ENCODE results near the gene SLIT3. TPM values are rescaled to one million over a fixed set of nuclear protein-coding genes. Genes with fewer than 3 reads are reported as not detected.

The SLIT3 gene
- total RNA-seq, 1 experiment from 2014 or later: 0.44 TPM

- intact Hi-C loops (cut with micrococcal nuclease): no loop called here
- Histone ChIP-seq H3K36me3 (ENCODE audit: low read depth, low read length) (no peaks in the 10 kb centered on the region), H3K27ac (ENCODE audit: low read length) (no peak overlapping the region), H4K20me1 (ENCODE audit: low read length) (no peaks in the 10 kb centered on the region), H2AFZ (ENCODE audit: low read length) (no peak overlapping the region), H3K4me2 (ENCODE audit: low read length) (no peak overlapping the region), H3K9me3 (ENCODE audit: low read length) (no peaks in the 10 kb centered on the region), H3F3A (ENCODE audit: low read length, unreplicated experiment) (no peaks in the 10 kb centered on the region), H3K27me3 (ENCODE audit: low read length) (peaks cover 29% of the 10 kb centered on the region), H3K4me3 (ENCODE audit: low read length) (no peak overlapping the region), H3K9me2 (replicated peaks; ENCODE audit: low read length) (no peaks in the 10 kb centered on the region), H3K79me2 (ENCODE audit: low read length) (no peaks in the 10 kb centered on the region), H3K9ac (ENCODE audit: low read length) (no peak overlapping the region), H3K4me1 (ENCODE audit: insufficient read depth, low read length) (no peaks in the 10 kb centered on the region)
- BruUV-seq (replicated peaks): no TSS peak
- CTCF ChIA-PET: no interaction called here
- DNase-seq (no peak), ATAC-seq (no peak)
- TF ChIP-seq EZH2phosphoT487 (IDR thresholded peaks at IDR 0.05; ENCODE audit: borderline replicate concordance, low read length): no peak
- TF ChIP-seq CTCF (conservative IDR thresholded peaks at IDR 0.05; ENCODE audit: low read depth, low read length): no peak
- TF ChIP-seq EZH2 (IDR thresholded peaks at IDR 0.05; ENCODE audit: low read length, unreplicated experiment): no peak
- POLR2A ChIA-PET (ENCODE audit: unreplicated experiment): no interaction called here
Observed at GRCh38 chr5:168941901-168942300, 359.0 kb downstream of the SLIT3 start.

- intact Hi-C loops (cut with micrococcal nuclease): no loop called here
- no peak for TF ChIP-seq EZH2 (IDR thresholded peaks at IDR 0.05; ENCODE audit: low read length, unreplicated experiment)
- no peak for TF ChIP-seq EZH2phosphoT487 (IDR thresholded peaks at IDR 0.05; ENCODE audit: borderline replicate concordance, low read length)
- no peak for TF ChIP-seq CTCF (conservative IDR thresholded peaks at IDR 0.05; ENCODE audit: low read depth, low read length)
- Histone ChIP-seq H3K36me3 (ENCODE audit: low read depth, low read length) (no peaks in the 10 kb centered on the region), H3K9me3 (ENCODE audit: low read length) (no peaks in the 10 kb centered on the region), H2AFZ (ENCODE audit: low read length) (no peak overlapping the region), H3K27me3 (ENCODE audit: low read length) (peaks cover 31% of the 10 kb centered on the region), H3F3A (ENCODE audit: low read length, unreplicated experiment) (no peaks in the 10 kb centered on the region), H3K9me2 (replicated peaks; ENCODE audit: low read length) (no peaks in the 10 kb centered on the region), H4K20me1 (ENCODE audit: low read length) (no peaks in the 10 kb centered on the region), H3K4me3 (ENCODE audit: low read length) (no peak overlapping the region), H3K4me1 (ENCODE audit: insufficient read depth, low read length) (no peaks in the 10 kb centered on the region), H3K9ac (ENCODE audit: low read length) (no peak overlapping the region), H3K79me2 (ENCODE audit: low read length) (no peaks in the 10 kb centered on the region), H3K27ac (ENCODE audit: low read length) (no peak overlapping the region), H3K4me2 (ENCODE audit: low read length) (no peak overlapping the region)
- DNase-seq: no peak
- ChIA-PET CTCF (no interaction called here), POLR2A (ENCODE audit: unreplicated experiment) (no interaction called here)
- ATAC-seq: no peak
- no TSS peak for BruUV-seq (replicated peaks)
Observed at GRCh38 chr5:168940712-168941111, 360.2 kb downstream of the SLIT3 start.

- Histone ChIP-seq H3K36me3 (ENCODE audit: low read depth, low read length) (no peaks in the 10 kb centered on the region), H3F3A (ENCODE audit: low read length, unreplicated experiment) (no peaks in the 10 kb centered on the region), H3K79me2 (ENCODE audit: low read length) (no peaks in the 10 kb centered on the region), H3K4me1 (ENCODE audit: insufficient read depth, low read length) (no peaks in the 10 kb centered on the region), H3K27me3 (ENCODE audit: low read length) (peaks cover 31% of the 10 kb centered on the region), H2AFZ (ENCODE audit: low read length) (no peak overlapping the region), H4K20me1 (ENCODE audit: low read length) (no peaks in the 10 kb centered on the region), H3K9me3 (ENCODE audit: low read length) (no peaks in the 10 kb centered on the region), H3K27ac (ENCODE audit: low read length) (no peak overlapping the region), H3K4me3 (ENCODE audit: low read length) (no peak overlapping the region), H3K4me2 (ENCODE audit: low read length) (no peak overlapping the region), H3K9ac (ENCODE audit: low read length) (no peak overlapping the region), H3K9me2 (replicated peaks; ENCODE audit: low read length) (no peaks in the 10 kb centered on the region)
- DNase-seq: no peak
- intact Hi-C loops (cut with micrococcal nuclease): no loop called here
- BruUV-seq (replicated peaks): no TSS peak
- POLR2A ChIA-PET (ENCODE audit: unreplicated experiment): no interaction called here
- CTCF ChIA-PET: no interaction called here
- no peak for ATAC-seq
- TF ChIP-seq CTCF (conservative IDR thresholded peaks at IDR 0.05; ENCODE audit: low read depth, low read length) (no peak), EZH2phosphoT487 (IDR thresholded peaks at IDR 0.05; ENCODE audit: borderline replicate concordance, low read length) (no peak), EZH2 (IDR thresholded peaks at IDR 0.05; ENCODE audit: low read length, unreplicated experiment) (no peak)
Observed at GRCh38 chr5:168939887-168940544, 360.9 kb downstream of the SLIT3 start.

All from PC-3 (cell line).